GM12892 (cell line): ENCODE data around the gene GYG2.

Experiments used
- POLR2AphosphoS5 ChIP-seq: IDR thresholded peaks from 2 replicates; pipeline ENCODE4 v1.6.1; 2011; ENCODE audit warnings: low read depth, low read length, control low read depth
- TAF1 ChIP-seq: IDR thresholded peaks from 2 replicates; pipeline ENCODE4 v1.6.1; 2011; ENCODE audit warnings: low read depth, mild to moderate bottlenecking, control low read depth, low read length, borderline replicate concordance

DNA sequence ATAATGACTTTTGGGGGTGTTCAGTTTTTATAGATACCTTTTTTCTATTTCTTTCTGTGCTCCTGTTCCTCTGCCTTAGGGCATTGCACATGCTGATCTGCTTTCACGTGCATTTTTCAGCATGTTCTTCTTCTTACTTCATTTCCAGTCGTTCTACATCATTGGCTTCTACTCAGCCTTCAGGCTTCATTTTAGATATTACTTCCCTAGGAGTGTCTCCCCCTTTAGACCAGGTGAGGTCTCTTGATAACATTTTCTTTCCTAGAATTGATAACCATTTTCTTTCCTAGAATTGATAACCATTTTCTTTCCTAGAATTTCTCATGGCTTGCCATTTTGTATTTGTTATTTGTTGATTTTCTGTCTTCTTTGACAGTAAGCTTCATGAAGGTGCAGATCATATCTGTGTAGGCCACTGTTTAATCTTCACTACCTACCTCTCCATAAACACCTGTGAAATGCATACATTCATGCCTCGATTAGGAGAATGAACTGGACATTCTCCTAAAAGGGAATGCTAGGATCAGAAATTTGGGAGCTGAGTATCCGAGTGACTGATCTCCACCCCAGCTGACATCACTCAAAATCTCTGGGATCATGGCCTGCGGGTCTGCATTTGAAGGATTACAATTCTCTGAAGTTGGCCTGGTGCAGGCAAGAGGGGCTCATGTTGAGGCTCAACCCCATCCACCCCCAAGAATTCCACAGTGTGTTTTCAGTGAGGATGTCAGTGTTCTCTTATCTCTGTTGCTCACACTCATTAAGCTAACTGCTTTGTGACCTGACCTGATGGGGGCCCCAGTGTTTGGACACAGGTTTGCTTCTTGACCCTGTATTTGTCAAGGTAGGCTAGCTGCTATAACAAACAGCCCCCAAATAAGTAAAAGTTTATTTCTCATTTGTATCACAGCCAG lies 45.7 kb downstream of the GYG2 start:
- TF ChIP-seq POLR2AphosphoS5 = no peak
- TF ChIP-seq TAF1 = no peak
